Measurements from ENCODE around the gene EIF5B.
"Not testable (repeated sequence)": the region's sequence is repeated elsewhere in the genome, so short reads cannot be mapped to it uniquely, and the experiment has no call there.

The EIF5B gene

GRCh38 chr2:99325384-99325783, 11.8 kb upstream of the EIF5B start:
- Histone ChIP-seq H3K4me3 (ENCODE audit: insufficient read length, low read depth) (no peak overlapping the region), H3K4me1 (ENCODE audit: insufficient read depth, insufficient read length) (no peaks in the 10 kb centered on the region), H3K27me3 (ENCODE audit: insufficient read depth, insufficient read length) (no peaks in the 10 kb centered on the region), H3K9ac (ENCODE audit: insufficient read length, low read depth) (no peak overlapping the region), H3K36me3 (ENCODE audit: insufficient read depth, insufficient read length, low read length) (peaks cover 92% of the 10 kb centered on the region), H3K9me3 (ENCODE audit: insufficient read depth, low read length) (no peaks in the 10 kb centered on the region)
- no peak for DNase-seq (ENCODE audit: low read depth, low spot score)
- TF ChIP-seq YY1 (IDR thresholded peaks at IDR 0.05; ENCODE audit: insufficient read depth, insufficient read length) (no peak), SUZ12 (IDR thresholded peaks at IDR 0.05; ENCODE audit: extremely low read depth, insufficient read depth, insufficient read length) (no peak), ZNF274 (IDR thresholded peaks at IDR 0.05; ENCODE audit: low read depth, low read length) (no peak)

GRCh38 chr2:99335911-99336803, 1.0 kb upstream of the EIF5B start, which contains the start of gene TXNDC9:
Gene TXNDC9, minus strand, starts transcription at chr2:99336333. Its CDS starts 3,123 bp downstream, at chr2:99333210.
- TF ChIP-seq SUZ12 (IDR thresholded peaks at IDR 0.05; ENCODE audit: extremely low read depth, insufficient read depth, insufficient read length) (no peak), ZNF274 (IDR thresholded peaks at IDR 0.05; ENCODE audit: low read depth, low read length) (no peak), YY1 (IDR thresholded peaks at IDR 0.05; ENCODE audit: insufficient read depth, insufficient read length) (no peak)
- H3K9ac ChIP-seq (ENCODE audit: insufficient read length, low read depth) = peak within 1 kb of the TSS; percentile 96
- peak; percentile 99 for DNase-seq (ENCODE audit: low read depth, low spot score)
- peaks cover 32% of the 10 kb centered on the region for H3K36me3 ChIP-seq (ENCODE audit: insufficient read depth, insufficient read length, low read length)
- no peaks in the 10 kb centered on the region for H3K27me3 ChIP-seq (ENCODE audit: insufficient read depth, insufficient read length)
- H3K9me3 ChIP-seq (ENCODE audit: insufficient read depth, low read length) = no peaks in the 10 kb centered on the region
- H3K4me3 ChIP-seq (ENCODE audit: insufficient read length, low read depth) = peak within 1 kb of the TSS; percentile 96
- H3K4me1 ChIP-seq (ENCODE audit: insufficient read depth, insufficient read length) = no peaks in the 10 kb centered on the region

DNA sequence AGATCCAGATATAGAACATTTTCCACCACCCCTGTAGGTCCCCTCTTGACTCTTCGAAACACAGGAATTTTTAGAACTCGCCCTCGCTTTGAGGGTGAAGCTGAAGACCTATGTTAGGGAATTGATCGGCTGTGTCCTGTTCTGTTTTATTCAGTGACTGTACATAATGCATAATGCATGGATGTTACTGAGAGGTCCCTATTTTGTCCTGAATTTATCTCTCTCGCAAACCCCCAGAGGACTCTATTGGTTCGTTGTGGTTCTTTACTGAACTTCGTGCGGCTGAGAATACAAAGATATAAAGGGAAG, 431 bp upstream of the EIF5B start:
- TF ChIP-seq SUZ12 (IDR thresholded peaks at IDR 0.05; ENCODE audit: extremely low read depth, insufficient read depth, insufficient read length) = no peak
- TF ChIP-seq YY1 (IDR thresholded peaks at IDR 0.05; ENCODE audit: insufficient read depth, insufficient read length) = no peak
- no peak for TF ChIP-seq ZNF274 (IDR thresholded peaks at IDR 0.05; ENCODE audit: low read depth, low read length)
- Histone ChIP-seq H3K36me3 (ENCODE audit: insufficient read depth, insufficient read length, low read length) (peaks cover 26% of the 10 kb centered on the region), H3K27me3 (ENCODE audit: insufficient read depth, insufficient read length) (no peaks in the 10 kb centered on the region), H3K4me3 (ENCODE audit: insufficient read length, low read depth) (peak overlapping the region; percentile 96), H3K4me1 (ENCODE audit: insufficient read depth, insufficient read length) (no peaks in the 10 kb centered on the region), H3K9me3 (ENCODE audit: insufficient read depth, low read length) (no peaks in the 10 kb centered on the region), H3K9ac (ENCODE audit: insufficient read length, low read depth) (peak overlapping the region; percentile 76)
- no peak for DNase-seq (ENCODE audit: low read depth, low spot score)

- Histone ChIP-seq H3K4me3 (ENCODE audit: insufficient read length, low read depth) (peak overlapping the region; percentile 96), H3K27me3 (ENCODE audit: insufficient read depth, insufficient read length) (no peaks in the 10 kb centered on the region), H3K36me3 (ENCODE audit: insufficient read depth, insufficient read length, low read length) (peaks cover 17% of the 10 kb centered on the region), H3K9ac (ENCODE audit: insufficient read length, low read depth) (peak overlapping the region; percentile 96), H3K9me3 (ENCODE audit: insufficient read depth, low read length) (no peaks in the 10 kb centered on the region), H3K4me1 (ENCODE audit: insufficient read depth, insufficient read length) (no peaks in the 10 kb centered on the region)
- no peak for DNase-seq (ENCODE audit: low read depth, low spot score)
- TF ChIP-seq YY1 (IDR thresholded peaks at IDR 0.05; ENCODE audit: insufficient read depth, insufficient read length) (no peak), SUZ12 (IDR thresholded peaks at IDR 0.05; ENCODE audit: extremely low read depth, insufficient read depth, insufficient read length) (no peak), ZNF274 (IDR thresholded peaks at IDR 0.05; ENCODE audit: low read depth, low read length) (no peak)
Measured at GRCh38 chr2:99338029-99338585, 918 bp downstream of the EIF5B start.

DNA sequence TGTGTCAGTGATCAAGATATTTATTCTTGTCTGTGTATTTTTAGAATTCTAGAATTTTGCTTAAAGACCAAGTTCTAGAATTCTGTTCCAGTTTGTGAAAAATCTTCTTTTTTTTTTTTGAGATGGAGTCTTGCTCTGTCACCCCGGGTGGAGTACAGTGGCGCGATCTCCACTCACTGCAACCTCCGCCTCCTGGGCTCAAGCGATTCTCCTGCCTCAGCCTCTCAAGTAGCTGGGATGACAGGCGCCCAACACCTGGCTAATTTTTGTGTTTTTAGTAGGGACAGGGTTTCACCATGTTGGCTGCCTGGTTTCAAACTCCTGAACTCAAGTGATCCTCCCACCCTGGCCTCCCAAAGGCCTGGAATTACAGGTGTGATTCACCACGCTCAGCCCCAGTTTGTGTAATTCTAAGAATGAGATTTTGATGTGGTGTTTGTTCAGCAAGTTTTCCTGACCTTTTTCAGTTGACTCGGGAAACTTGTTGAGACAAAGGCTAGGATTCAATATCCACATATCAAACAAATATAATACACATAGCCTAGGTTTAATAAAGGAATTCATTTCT, 3.6 kb downstream of the EIF5B start:
- Histone ChIP-seq H3K27me3 (ENCODE audit: insufficient read depth, insufficient read length) (no peaks in the 10 kb centered on the region), H3K9me3 (ENCODE audit: insufficient read depth, low read length) (no peaks in the 10 kb centered on the region), H3K36me3 (ENCODE audit: insufficient read depth, insufficient read length, low read length) (peaks cover 4% of the 10 kb centered on the region), H3K9ac (ENCODE audit: insufficient read length, low read depth) (no peak overlapping the region), H3K4me1 (ENCODE audit: insufficient read depth, insufficient read length) (no peaks in the 10 kb centered on the region), H3K4me3 (ENCODE audit: insufficient read length, low read depth) (no peak overlapping the region)
- no peak for DNase-seq (ENCODE audit: low read depth, low spot score)
- TF ChIP-seq SUZ12 (IDR thresholded peaks at IDR 0.05; ENCODE audit: extremely low read depth, insufficient read depth, insufficient read length) = no peak
- TF ChIP-seq ZNF274 (IDR thresholded peaks at IDR 0.05; ENCODE audit: low read depth, low read length) = no peak
- no peak for TF ChIP-seq YY1 (IDR thresholded peaks at IDR 0.05; ENCODE audit: insufficient read depth, insufficient read length)

- H3K9ac ChIP-seq (ENCODE audit: insufficient read length, low read depth) = no peak overlapping the region
Measured at GRCh38 chr2:99342536-99342935, 5.3 kb downstream of the EIF5B start.

DNA sequence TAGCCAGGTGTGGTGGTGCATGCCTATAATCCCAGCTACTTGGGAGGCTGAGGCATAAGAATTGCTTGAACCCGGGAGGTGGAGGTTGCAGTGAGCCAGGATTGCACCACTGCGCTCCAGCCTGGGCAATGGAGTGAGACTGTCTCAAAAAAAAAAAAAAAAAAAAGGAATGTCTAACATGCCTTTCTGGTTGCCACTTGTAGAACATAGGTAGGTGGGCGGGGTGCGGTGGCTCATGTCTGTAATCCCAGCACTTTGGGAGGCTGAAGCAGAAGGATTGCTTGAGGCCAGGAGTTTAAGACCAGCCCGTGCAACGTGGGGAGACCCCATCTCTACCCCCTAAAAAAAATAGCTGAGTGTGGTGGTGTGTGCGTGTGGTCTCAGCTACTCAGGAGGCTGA, 8.3 kb downstream of the EIF5B start:
- not testable (repeated sequence) for H3K4me3 ChIP-seq (ENCODE audit: insufficient read length, low read depth); H3K4me1 ChIP-seq (ENCODE audit: insufficient read depth, insufficient read length); H3K27me3 ChIP-seq (ENCODE audit: insufficient read depth, insufficient read length); H3K9me3 ChIP-seq (ENCODE audit: insufficient read depth, low read length); H3K9ac ChIP-seq (ENCODE audit: insufficient read length, low read depth); H3K36me3 ChIP-seq (ENCODE audit: insufficient read depth, insufficient read length, low read length); DNase-seq (ENCODE audit: low read depth, low spot score)

More at GRCh38 chr2:99342536-99342935, 5.3 kb downstream of the EIF5B start:
- Histone ChIP-seq H3K4me1 (ENCODE audit: insufficient read depth, insufficient read length) (no peaks in the 10 kb centered on the region), H3K4me3 (ENCODE audit: insufficient read length, low read depth) (no peak overlapping the region), H3K9me3 (ENCODE audit: insufficient read depth, low read length) (no peaks in the 10 kb centered on the region), H3K27me3 (ENCODE audit: insufficient read depth, insufficient read length) (no peaks in the 10 kb centered on the region), H3K36me3 (ENCODE audit: insufficient read depth, insufficient read length, low read length) (peaks cover 4% of the 10 kb centered on the region)
- TF ChIP-seq ZNF274 (IDR thresholded peaks at IDR 0.05; ENCODE audit: low read depth, low read length) (no peak), SUZ12 (IDR thresholded peaks at IDR 0.05; ENCODE audit: extremely low read depth, insufficient read depth, insufficient read length) (no peak), YY1 (IDR thresholded peaks at IDR 0.05; ENCODE audit: insufficient read depth, insufficient read length) (no peak)
- DNase-seq (ENCODE audit: low read depth, low spot score) = no peak

All from NT2/D1 (cell line).